ENCODE measurements around the gene NCKAP5.

Gene NCKAP5

DNA sequence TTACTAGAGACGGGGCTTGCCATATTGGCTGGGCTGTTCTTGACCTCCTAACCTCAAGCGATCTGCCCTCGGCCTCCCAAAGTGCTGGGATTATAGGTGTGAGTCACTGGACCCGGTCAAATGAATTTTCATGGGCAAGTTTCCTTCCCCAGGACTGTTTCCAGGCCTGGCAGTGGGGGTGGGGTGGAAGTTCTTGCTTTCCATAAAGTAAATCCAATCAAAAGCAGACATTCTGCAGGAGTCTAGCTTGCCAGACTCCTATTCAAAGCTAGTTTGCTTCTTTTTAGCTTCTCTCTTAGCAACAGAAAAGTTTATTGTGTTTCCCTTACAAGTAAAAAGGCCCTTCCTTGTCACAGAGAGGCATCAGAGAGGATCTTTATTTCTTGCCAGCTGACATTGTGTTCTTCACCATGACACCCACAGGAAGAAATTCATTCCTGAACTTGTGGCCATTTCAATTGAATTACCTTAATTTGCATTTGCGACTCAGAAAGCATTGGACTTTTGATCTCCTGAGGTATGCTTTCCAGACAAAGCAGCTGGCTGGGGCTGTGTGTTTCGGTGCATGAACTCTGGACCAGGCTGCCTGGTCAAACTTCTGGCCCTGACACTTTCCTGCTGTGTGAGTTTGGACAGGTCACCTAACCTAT is 936.1 kb downstream of the NCKAP5 start:
- TF ChIP-seq TAF1 (IDR thresholded peaks at IDR 0.05; ENCODE audit: borderline replicate concordance, insufficient read depth, low read length) (no peak), SIN3A (IDR thresholded peaks at IDR 0.05; ENCODE audit: borderline replicate concordance, insufficient read depth, low read length) (no peak), FOXP2 (optimal IDR thresholded peaks at IDR 0.05; ENCODE audit: borderline replicate concordance, extremely low read depth, extremely low read length, insufficient read depth) (no peak), POLR2AphosphoS5 (IDR thresholded peaks at IDR 0.05; ENCODE audit: low read depth, low read length) (no peak)
- TF ChIP-seq, protein P1, sequence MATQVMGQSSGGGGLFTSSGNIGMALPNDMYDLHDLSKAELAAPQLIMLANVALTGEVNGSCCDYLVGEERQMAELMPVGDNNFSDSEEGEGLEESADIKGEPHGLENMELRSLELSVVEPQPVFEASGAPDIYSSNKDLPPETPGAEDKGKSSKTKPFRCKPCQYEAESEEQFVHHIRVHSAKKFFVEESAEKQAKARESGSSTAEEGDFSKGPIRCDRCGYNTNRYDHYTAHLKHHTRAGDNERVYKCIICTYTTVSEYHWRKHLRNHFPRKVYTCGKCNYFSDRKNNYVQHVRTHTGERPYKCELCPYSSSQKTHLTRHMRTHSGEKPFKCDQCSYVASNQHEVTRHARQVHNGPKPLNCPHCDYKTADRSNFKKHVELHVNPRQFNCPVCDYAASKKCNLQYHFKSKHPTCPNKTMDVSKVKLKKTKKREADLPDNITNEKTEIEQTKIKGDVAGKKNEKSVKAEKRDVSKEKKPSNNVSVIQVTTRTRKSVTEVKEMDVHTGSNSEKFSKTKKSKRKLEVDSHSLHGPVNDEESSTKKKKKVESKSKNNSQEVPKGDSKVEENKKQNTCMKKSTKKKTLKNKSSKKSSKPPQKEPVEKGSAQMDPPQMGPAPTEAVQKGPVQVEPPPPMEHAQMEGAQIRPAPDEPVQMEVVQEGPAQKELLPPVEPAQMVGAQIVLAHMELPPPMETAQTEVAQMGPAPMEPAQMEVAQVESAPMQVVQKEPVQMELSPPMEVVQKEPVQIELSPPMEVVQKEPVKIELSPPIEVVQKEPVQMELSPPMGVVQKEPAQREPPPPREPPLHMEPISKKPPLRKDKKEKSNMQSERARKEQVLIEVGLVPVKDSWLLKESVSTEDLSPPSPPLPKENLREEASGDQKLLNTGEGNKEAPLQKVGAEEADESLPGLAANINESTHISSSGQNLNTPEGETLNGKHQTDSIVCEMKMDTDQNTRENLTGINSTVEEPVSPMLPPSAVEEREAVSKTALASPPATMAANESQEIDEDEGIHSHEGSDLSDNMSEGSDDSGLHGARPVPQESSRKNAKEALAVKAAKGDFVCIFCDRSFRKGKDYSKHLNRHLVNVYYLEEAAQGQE (IDR thresholded peaks at IDR 0.05; ENCODE audit: insufficient read depth in 1 of 2, low read depth in 2 of 2, low read length in 2 of 2), result no peak

DNA sequence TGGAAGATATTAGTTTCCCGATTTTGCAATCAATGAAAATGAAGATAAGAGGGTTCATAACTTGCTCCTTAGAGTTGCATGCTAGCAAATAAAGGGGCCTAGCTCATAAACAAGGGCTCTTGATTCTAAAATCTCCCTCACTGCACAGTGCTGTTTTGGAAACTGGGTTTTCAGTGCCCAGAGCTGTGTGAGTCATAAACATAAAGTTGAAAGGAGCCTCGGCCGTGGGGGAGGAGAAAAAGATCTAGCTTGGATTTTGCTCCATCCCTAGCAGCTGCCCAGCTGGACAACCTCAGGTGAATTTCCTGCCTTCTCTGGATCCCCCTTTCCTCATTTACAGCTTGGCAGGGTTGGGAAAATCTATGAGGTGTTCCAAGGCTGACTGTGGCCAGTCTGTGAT is 940.7 kb downstream of the NCKAP5 start:
- TF ChIP-seq FOXP2 (optimal IDR thresholded peaks at IDR 0.05; ENCODE audit: borderline replicate concordance, extremely low read depth, extremely low read length, insufficient read depth), result no peak
- TF ChIP-seq, protein P1 (IDR thresholded peaks at IDR 0.05; ENCODE audit: insufficient read depth in 1 of 2, low read depth in 2 of 2, low read length in 2 of 2), result no peak
- TF ChIP-seq POLR2AphosphoS5 (IDR thresholded peaks at IDR 0.05; ENCODE audit: low read depth, low read length), result no peak
- no peak for TF ChIP-seq SIN3A (IDR thresholded peaks at IDR 0.05; ENCODE audit: borderline replicate concordance, insufficient read depth, low read length)
- no peak for TF ChIP-seq TAF1 (IDR thresholded peaks at IDR 0.05; ENCODE audit: borderline replicate concordance, insufficient read depth, low read length)

DNA sequence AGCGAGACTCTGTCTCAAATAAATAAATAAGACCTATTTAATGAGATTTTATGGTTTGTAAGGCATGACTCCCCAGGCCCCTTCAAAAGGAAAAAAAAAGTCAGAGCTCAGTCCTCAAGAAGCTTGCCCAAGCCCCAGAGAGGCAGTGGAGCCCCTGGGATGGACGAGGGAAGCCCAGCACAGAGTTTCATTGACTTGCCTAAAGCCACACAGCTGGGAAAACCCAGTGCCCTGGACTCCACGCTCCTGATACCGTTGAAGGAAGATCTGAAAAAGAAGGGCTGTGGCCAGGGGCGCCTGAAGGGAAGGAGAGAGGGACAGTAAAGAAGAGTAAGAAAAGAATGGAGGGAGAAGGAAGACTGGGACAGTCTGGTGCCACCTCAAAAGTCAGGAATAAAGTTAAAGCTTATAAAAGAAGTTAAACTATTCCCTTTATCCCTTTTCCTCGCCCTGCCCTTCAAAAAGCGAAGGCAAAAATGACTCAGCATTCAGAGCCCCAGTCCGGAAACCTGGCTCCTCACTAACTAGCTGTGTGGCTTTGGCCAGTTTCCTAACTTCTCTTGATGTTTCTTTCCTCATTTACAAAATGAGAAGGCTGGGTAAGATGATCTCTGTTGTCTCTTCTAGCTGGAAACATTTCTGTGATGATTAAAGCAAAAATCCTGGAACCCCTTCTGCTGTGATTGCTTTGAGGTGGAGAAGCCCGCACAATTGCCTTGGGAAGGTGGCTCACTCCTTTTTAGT is 945.0 kb downstream of the NCKAP5 start:
- TF ChIP-seq TAF1 (IDR thresholded peaks at IDR 0.05; ENCODE audit: borderline replicate concordance, insufficient read depth, low read length) (no peak), POLR2AphosphoS5 (IDR thresholded peaks at IDR 0.05; ENCODE audit: low read depth, low read length) (no peak), SIN3A (IDR thresholded peaks at IDR 0.05; ENCODE audit: borderline replicate concordance, insufficient read depth, low read length) (no peak), FOXP2 (optimal IDR thresholded peaks at IDR 0.05; ENCODE audit: borderline replicate concordance, extremely low read depth, extremely low read length, insufficient read depth) (no peak)
- TF ChIP-seq, protein P1 (IDR thresholded peaks at IDR 0.05; ENCODE audit: insufficient read depth in 1 of 2, low read depth in 2 of 2, low read length in 2 of 2), result no peak

All from PFSK-1 (cell line).